ENCODE measurements around the gene F13A1.

F13A1 gene

DNA sequence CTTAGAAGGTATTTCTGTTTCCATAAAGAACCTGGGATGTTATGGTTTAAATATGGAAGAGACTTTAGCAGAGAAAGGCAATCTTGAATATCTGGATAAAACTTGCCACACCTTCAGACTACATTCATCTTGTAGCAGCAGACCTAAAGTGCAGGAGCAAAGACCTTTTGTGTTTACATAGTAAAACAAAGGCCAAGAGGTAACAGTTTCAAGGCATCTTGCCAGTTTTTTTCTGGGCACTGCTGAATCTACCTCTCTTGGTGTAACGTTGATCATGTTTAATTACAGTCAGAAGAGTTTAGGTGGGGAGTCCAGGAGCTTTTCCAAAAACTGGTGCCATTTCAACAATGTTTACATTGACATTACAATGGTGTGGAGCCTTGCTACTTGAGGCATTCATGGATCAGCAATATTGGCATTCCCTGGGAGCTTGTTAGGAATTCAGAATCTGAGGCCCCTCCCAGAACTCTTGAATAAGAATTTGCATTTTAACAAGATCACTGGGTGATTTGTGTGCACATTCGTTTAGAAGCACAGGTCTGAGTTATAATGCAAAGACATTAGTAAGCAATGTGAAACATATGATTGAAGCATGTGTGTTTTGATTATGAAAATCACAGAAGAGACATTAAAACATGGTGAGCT lies 94.5 kb downstream of the F13A1 start:
- Mint-ChIP-seq H3K4me3 (no peak overlapping the region), H3K9me3 (no peaks in the 10 kb centered on the region), H3K27me3 (peaks cover 63% of the 10 kb centered on the region), H3K4me1 (no peaks in the 10 kb centered on the region), H3K36me3 (ENCODE audit: insufficient read depth) (peaks cover 4% of the 10 kb centered on the region), H3K27ac (ENCODE audit: low read depth) (no peak overlapping the region)
- DNase-seq (ENCODE audit: low spot score in 2 of 2) (no peak), ATAC-seq (replicated peaks; ENCODE audit: extremely low read depth, poor library complexity, severe bottlenecking) (no peak)

- Mint-ChIP-seq H3K9me3 (no peaks in the 10 kb centered on the region), H3K4me1 (no peaks in the 10 kb centered on the region), H3K36me3 (ENCODE audit: insufficient read depth) (peaks cover 3% of the 10 kb centered on the region), H3K4me3 (no peak overlapping the region), H3K27me3 (peaks cover 54% of the 10 kb centered on the region), H3K27ac (ENCODE audit: low read depth) (no peak overlapping the region)
- no peak for ATAC-seq (replicated peaks; ENCODE audit: extremely low read depth, poor library complexity, severe bottlenecking)
- no peak for DNase-seq (ENCODE audit: low spot score in 2 of 2)
These were observed 95.5 kb downstream of the F13A1 start for GRCh38 chr6:6224933-6225486.

GRCh38 chr6:6221787-6222535 lies 98.5 kb downstream of the F13A1 start:
- peaks cover 44% of the 10 kb centered on the region for H3K27me3 Mint-ChIP-seq
- peaks cover 3% of the 10 kb centered on the region for H3K36me3 Mint-ChIP-seq (ENCODE audit: insufficient read depth)
- H3K27ac Mint-ChIP-seq (ENCODE audit: low read depth), result no peak overlapping the region
- no peak overlapping the region for H3K4me3 Mint-ChIP-seq
- no peaks in the 10 kb centered on the region for H3K9me3 Mint-ChIP-seq
- no peak for DNase-seq (ENCODE audit: low spot score in 2 of 2)
- no peaks in the 10 kb centered on the region for H3K4me1 Mint-ChIP-seq
- no peak for ATAC-seq (replicated peaks; ENCODE audit: extremely low read depth, poor library complexity, severe bottlenecking)

DNA sequence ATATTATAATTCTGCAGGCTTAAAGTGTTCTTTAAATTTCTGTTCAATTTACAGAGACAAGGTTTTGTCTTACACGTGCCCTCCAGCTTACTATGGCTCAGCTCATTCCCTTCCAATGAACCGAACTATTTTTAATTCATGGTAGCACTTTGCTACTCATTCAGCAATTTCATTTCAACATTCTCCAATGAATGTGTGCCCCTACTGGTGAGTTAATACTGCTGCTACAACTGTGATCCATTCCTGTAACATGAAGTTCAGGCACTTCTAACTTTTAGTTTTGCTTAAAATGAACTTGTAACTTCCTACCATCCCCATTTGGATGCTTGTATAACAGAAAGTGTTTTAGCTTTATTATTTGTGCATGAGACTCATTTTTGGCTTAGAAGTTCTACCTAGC lies 99.7 kb downstream of the F13A1 start:
- Mint-ChIP-seq H3K36me3 (ENCODE audit: insufficient read depth) (peaks cover 3% of the 10 kb centered on the region), H3K4me1 (no peaks in the 10 kb centered on the region), H3K27me3 (peaks cover 33% of the 10 kb centered on the region), H3K4me3 (no peak overlapping the region), H3K27ac (ENCODE audit: low read depth) (no peak overlapping the region), H3K9me3 (no peaks in the 10 kb centered on the region)
- DNase-seq (ENCODE audit: low spot score in 2 of 2), result no peak
- no peak for ATAC-seq (replicated peaks; ENCODE audit: extremely low read depth, poor library complexity, severe bottlenecking)

DNA sequence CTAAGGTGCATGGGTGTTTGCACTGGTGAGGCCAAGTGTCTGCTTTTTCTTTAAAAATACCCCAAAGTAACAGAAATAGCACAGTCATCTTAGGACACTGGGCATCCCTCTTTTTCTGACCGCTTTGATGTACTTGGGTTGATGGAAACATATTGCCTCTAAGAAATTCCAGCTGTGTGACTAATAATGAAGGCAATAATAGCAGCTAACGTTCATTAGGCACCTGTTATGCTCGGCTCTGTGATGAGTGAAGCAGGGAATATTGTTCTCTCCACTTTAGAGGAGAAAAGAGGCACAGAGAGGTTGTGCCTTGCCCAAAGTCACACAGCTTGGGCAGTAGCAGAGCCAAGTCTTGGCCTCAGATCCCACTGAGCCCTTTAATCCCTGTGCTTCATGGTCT lies 100.7 kb downstream of the F13A1 start:
- Mint-ChIP-seq H3K36me3 (ENCODE audit: insufficient read depth) (peaks cover 3% of the 10 kb centered on the region), H3K27ac (ENCODE audit: low read depth) (no peak overlapping the region), H3K4me3 (no peak overlapping the region), H3K4me1 (no peaks in the 10 kb centered on the region), H3K9me3 (no peaks in the 10 kb centered on the region), H3K27me3 (peaks cover 23% of the 10 kb centered on the region)
- DNase-seq (ENCODE audit: low spot score in 2 of 2) (no peak), ATAC-seq (replicated peaks; ENCODE audit: extremely low read depth, poor library complexity, severe bottlenecking) (no peak)

DNA sequence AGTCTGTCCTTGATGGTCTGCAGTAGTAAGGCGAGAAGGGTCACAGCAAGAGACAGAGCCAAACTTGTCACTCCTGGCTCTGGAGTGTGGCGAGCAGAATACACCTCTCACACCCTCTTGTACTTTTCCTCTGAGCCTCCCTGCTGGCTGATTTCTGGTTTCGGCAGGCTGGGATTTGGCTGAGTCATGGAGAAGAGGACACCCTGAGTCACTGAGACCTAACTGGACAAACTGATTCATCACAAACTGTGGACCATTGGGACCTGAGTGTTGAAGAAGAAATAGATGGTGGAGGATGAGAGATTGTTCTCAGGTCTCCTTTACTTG lies 101.7 kb downstream of the F13A1 start:
- no peak for DNase-seq (ENCODE audit: low spot score in 2 of 2)
- Mint-ChIP-seq H3K27me3 (peaks cover 17% of the 10 kb centered on the region), H3K27ac (ENCODE audit: low read depth) (no peak overlapping the region), H3K36me3 (ENCODE audit: insufficient read depth) (peaks cover 3% of the 10 kb centered on the region), H3K4me3 (no peak overlapping the region), H3K9me3 (no peaks in the 10 kb centered on the region), H3K4me1 (no peaks in the 10 kb centered on the region)
- no peak for ATAC-seq (replicated peaks; ENCODE audit: extremely low read depth, poor library complexity, severe bottlenecking)

DNA sequence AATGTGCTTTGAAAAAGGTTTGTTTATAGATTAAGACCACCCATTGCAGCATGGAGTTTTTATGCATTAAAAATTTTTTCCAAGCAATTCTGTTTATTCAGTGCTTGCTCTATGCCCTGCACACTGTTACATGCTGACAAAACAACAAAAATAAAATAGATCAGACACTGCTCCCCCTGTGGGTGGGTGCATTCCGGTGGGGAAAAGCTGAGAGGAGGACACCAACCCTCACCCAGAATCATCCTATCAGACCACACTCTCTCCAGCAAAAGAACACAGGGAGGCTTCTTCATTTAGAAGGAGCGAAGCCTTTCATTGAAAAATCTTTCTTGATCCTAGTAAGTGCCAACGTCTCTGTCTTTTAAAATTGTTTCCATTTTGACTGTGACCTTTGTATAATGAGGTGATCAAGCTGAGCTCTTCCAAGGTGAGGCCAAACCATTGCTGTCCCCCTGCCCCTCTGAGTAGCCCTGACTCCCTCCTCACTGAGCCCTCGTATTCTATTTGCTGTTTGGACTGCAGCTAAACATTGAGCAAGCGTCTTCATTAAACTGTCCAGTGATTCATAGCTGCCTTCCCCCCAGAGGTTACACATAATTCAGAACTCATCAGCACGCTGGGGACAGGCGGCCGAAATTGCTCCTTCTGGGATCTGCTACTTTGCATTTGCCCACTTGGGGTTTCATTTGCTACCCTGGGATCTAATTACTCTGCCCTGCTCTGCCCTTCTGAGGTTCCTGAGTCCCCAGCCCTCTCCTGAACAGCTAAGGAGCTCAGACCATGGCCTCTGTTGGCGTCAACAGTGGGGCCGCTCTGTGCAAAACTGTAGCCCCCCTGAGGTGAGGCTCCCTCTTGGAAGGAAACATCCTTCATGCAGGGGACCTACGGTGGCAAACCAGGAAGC lies 102.4 kb downstream of the F13A1 start:
- Mint-ChIP-seq H3K9me3 (no peaks in the 10 kb centered on the region), H3K27ac (ENCODE audit: low read depth) (no peak overlapping the region), H3K36me3 (ENCODE audit: insufficient read depth) (peaks cover 3% of the 10 kb centered on the region), H3K4me3 (no peak overlapping the region), H3K27me3 (peaks cover 13% of the 10 kb centered on the region), H3K4me1 (no peaks in the 10 kb centered on the region)
- ATAC-seq (replicated peaks; ENCODE audit: extremely low read depth, poor library complexity, severe bottlenecking), result no peak
- no peak for DNase-seq (ENCODE audit: low spot score in 2 of 2)

DNA sequence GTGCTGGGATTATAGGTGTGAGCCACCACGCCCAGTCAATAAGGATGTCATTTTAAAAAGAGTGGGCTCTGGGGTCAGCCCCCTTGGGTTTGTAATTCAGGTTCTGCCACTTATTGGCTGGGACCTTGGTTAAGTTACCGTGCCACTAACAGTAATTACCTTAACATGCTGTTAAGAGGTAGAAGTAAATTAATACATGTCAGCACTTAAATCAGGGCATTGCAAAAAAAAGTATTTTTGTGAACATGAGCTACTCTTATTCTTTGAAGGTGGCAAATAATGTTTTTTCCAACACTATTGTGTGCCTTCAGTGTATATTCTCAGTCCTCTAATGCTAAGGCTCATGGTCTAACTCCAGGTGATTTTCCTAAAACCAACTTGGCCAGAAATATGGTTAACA lies 109.5 kb downstream of the F13A1 start:
- Mint-ChIP-seq H3K36me3 (ENCODE audit: insufficient read depth) (no peaks in the 10 kb centered on the region), H3K4me1 (no peaks in the 10 kb centered on the region), H3K9me3 (peaks cover 15% of the 10 kb centered on the region), H3K4me3 (no peak overlapping the region), H3K27ac (ENCODE audit: low read depth) (no peak overlapping the region), H3K27me3 (peaks cover 15% of the 10 kb centered on the region)
- ATAC-seq (replicated peaks; ENCODE audit: extremely low read depth, poor library complexity, severe bottlenecking), result no peak
- DNase-seq (ENCODE audit: low spot score in 2 of 2), result no peak

DNA sequence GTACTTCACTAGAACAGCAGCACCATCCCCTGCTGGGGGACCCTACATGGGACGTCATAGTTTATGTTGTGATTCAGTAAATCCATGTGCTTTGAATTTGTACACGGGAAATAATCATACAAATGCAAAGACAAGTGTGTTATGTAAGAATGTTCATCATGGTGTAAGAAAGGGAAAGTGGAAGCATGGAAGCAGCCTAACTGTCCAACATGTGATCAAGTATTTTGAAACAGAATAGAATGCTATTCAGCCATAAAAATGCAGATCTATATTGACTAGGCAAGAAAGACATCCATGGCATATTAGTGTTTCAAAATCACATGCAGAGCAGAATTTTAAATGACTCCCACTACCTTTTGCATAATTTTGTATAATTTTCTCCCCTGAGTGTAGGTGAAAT lies 117.6 kb downstream of the F13A1 start:
- DNase-seq (ENCODE audit: low spot score in 2 of 2) (no peak), ATAC-seq (replicated peaks; ENCODE audit: extremely low read depth, poor library complexity, severe bottlenecking) (no peak)
- Mint-ChIP-seq H3K27ac (ENCODE audit: low read depth) (no peak overlapping the region), H3K27me3 (peaks cover 54% of the 10 kb centered on the region), H3K4me1 (no peaks in the 10 kb centered on the region), H3K4me3 (no peak overlapping the region), H3K36me3 (ENCODE audit: insufficient read depth) (no peaks in the 10 kb centered on the region), H3K9me3 (peaks cover 5% of the 10 kb centered on the region)

GRCh38 chr6:6201200-6201599 lies 119.3 kb downstream of the F13A1 start:
- no peaks in the 10 kb centered on the region for H3K36me3 Mint-ChIP-seq (ENCODE audit: insufficient read depth)
- no peaks in the 10 kb centered on the region for H3K4me1 Mint-ChIP-seq
- peaks cover 46% of the 10 kb centered on the region for H3K27me3 Mint-ChIP-seq
- DNase-seq (ENCODE audit: low spot score in 2 of 2), result no peak
- no peaks in the 10 kb centered on the region for H3K9me3 Mint-ChIP-seq
- no peak overlapping the region for H3K4me3 Mint-ChIP-seq
- no peak overlapping the region for H3K27ac Mint-ChIP-seq (ENCODE audit: low read depth)
- ATAC-seq (replicated peaks; ENCODE audit: extremely low read depth, poor library complexity, severe bottlenecking), result no peak

GRCh38 chr6:6199678-6200077 lies 120.8 kb downstream of the F13A1 start:
- no peak for ATAC-seq (replicated peaks; ENCODE audit: extremely low read depth, poor library complexity, severe bottlenecking)
- H3K27ac Mint-ChIP-seq (ENCODE audit: low read depth), result no peak overlapping the region
- DNase-seq (ENCODE audit: low spot score in 2 of 2), result no peak
- H3K4me1 Mint-ChIP-seq, result no peaks in the 10 kb centered on the region
- H3K9me3 Mint-ChIP-seq, result no peaks in the 10 kb centered on the region
- H3K36me3 Mint-ChIP-seq (ENCODE audit: insufficient read depth), result no peaks in the 10 kb centered on the region
- peaks cover 42% of the 10 kb centered on the region for H3K27me3 Mint-ChIP-seq
- H3K4me3 Mint-ChIP-seq, result no peak overlapping the region

DNA sequence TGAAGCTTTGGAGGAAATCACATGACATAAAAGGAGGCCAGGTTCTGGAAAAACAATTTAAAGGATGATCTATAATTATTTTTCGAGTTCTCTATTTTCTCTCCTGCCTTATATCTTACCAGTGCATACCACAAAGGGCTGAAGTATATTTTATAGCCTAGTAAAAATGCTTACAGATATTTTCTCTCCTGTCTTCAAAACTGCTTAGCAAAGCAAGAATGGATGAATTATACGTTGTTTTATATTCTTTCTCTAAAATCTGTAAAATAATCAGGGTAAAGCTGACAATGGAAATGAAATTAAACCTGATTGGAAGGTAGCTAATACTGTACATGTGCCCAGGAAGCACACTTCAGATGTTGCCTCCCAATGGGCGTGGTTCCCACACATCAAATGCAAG lies 123.7 kb downstream of the F13A1 start:
- H3K4me3 Mint-ChIP-seq, result no peak overlapping the region
- no peaks in the 10 kb centered on the region for H3K36me3 Mint-ChIP-seq (ENCODE audit: insufficient read depth)
- H3K27me3 Mint-ChIP-seq, result peaks cover 46% of the 10 kb centered on the region
- no peak overlapping the region for H3K27ac Mint-ChIP-seq (ENCODE audit: low read depth)
- ATAC-seq (replicated peaks; ENCODE audit: extremely low read depth, poor library complexity, severe bottlenecking) (no peak), DNase-seq (ENCODE audit: low spot score in 2 of 2) (no peak)
- no peaks in the 10 kb centered on the region for H3K4me1 Mint-ChIP-seq
- peaks cover under 1% of the 10 kb centered on the region for H3K9me3 Mint-ChIP-seq

Measured in central memory CD8-positive, alpha-beta T cell (primary cell).